ENCODE data around the gene USP13. TPM values are rescaled to one million over a fixed set of nuclear protein-coding genes. Genes with fewer than 3 reads are reported as not detected.

USP13 gene
- total RNA-seq, 2 experiments from 2014 or later = 4.3 to 4.8 TPM

DNA sequence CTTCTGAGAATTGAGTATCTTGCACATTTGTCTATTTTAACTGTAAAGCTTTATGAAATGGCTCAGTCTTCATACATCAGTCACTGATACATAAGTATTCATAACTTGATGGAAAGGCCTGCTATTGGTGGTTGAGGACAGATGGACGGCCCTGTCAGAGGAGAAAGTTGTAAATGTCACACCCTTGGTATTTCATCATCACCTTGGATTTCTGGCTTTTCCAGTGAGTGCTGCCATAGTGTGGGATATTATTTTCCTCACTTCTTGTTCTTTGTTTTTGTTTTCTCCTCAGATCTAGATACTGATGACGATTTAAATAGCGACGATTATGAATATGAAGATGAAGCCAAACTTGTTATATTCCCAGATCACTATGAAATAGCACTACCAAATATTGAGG, 47.9 kb downstream of the USP13 start:
- no peaks in the 10 kb centered on the region for H3K9me3 Mint-ChIP-seq
- peaks cover 39% of the 10 kb centered on the region for H3K36me3 Mint-ChIP-seq (ENCODE audit: low read depth)
- Histone ChIP-seq H3K36me3 (ENCODE audit: insufficient read depth, low read length) (no peaks in the 10 kb centered on the region), H3K27me3 (ENCODE audit: control insufficient read depth in 1 of 2, insufficient read depth in 2 of 2, low read length in 2 of 2) (no peaks in the 10 kb centered on the region), H3K9me3 (ENCODE audit: control insufficient read depth in 1 of 2, insufficient read depth in 1 of 2, low read length in 2 of 2) (no peaks in the 10 kb centered on the region), H3K4me3 (ENCODE audit: low read length) (no peak overlapping the region), H3K27ac (ENCODE audit: low read depth in 1 of 2, low read length in 2 of 2) (no peak overlapping the region), H3K4me1 (ENCODE audit: insufficient read depth, low read length) (no peaks in the 10 kb centered on the region)
- no peak overlapping the region for H3K4me3 Mint-ChIP-seq
- TF ChIP-seq, protein P1, sequence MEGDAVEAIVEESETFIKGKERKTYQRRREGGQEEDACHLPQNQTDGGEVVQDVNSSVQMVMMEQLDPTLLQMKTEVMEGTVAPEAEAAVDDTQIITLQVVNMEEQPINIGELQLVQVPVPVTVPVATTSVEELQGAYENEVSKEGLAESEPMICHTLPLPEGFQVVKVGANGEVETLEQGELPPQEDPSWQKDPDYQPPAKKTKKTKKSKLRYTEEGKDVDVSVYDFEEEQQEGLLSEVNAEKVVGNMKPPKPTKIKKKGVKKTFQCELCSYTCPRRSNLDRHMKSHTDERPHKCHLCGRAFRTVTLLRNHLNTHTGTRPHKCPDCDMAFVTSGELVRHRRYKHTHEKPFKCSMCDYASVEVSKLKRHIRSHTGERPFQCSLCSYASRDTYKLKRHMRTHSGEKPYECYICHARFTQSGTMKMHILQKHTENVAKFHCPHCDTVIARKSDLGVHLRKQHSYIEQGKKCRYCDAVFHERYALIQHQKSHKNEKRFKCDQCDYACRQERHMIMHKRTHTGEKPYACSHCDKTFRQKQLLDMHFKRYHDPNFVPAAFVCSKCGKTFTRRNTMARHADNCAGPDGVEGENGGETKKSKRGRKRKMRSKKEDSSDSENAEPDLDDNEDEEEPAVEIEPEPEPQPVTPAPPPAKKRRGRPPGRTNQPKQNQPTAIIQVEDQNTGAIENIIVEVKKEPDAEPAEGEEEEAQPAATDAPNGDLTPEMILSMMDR (IDR thresholded peaks at IDR 0.05) = no peak
- no peaks in the 10 kb centered on the region for H3K27me3 Mint-ChIP-seq
- intact Hi-C loops (cut with DNase I, micrococcal nuclease) = no loop called here
- ChIA-PET CTCF (no interaction called here), POLR2A (no interaction called here)
- no peaks in the 10 kb centered on the region for H3K4me1 Mint-ChIP-seq (ENCODE audit: low read depth)
- ATAC-seq (ENCODE audit: poor library complexity) = no peak
- H3K27ac Mint-ChIP-seq = no peak overlapping the region
- DNase-seq = no peak

DNA sequence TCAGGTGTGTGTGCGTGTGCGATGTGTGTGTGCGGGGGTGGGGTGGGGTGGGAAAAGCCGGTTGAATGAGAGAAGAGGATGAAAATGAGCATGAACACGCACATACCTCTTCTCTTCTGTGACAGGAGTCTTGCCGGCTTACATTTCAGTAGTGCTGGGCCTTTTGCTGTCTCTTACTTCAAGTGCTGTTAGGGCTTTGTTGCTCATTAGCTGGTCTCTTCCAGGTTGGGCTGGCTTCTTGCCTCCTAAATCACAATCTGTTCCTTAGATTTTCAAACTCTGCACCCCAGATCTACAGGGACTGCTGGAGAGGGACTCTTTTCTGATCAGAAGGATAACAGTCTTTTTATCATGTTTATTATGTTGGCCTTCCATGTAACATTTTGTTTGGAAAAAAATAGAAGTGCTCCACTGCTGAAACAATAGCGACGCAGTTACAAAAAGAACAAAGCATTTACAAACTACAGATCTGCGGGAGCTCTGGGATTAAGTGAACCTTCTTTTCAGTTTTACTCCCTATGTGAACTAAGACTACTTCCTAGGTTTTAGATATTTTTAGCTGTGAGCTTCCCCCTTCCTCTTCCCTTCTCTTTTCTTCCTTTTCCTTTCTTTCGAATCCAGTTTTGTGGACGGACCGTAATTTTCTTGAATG, 48.5 kb downstream of the USP13 start:
- intact Hi-C loops (cut with DNase I, micrococcal nuclease) = no loop called here
- POLR2A ChIA-PET = no interaction called here
- no peak overlapping the region for H3K4me3 Mint-ChIP-seq
- H3K36me3 Mint-ChIP-seq (ENCODE audit: low read depth) = peaks cover 39% of the 10 kb centered on the region
- no peaks in the 10 kb centered on the region for H3K9me3 Mint-ChIP-seq
- Histone ChIP-seq H3K4me1 (ENCODE audit: insufficient read depth, low read length) (no peaks in the 10 kb centered on the region), H3K27ac (ENCODE audit: low read depth in 1 of 2, low read length in 2 of 2) (no peak overlapping the region), H3K27me3 (ENCODE audit: control insufficient read depth in 1 of 2, insufficient read depth in 2 of 2, low read length in 2 of 2) (no peaks in the 10 kb centered on the region), H3K9me3 (ENCODE audit: control insufficient read depth in 1 of 2, insufficient read depth in 1 of 2, low read length in 2 of 2) (no peaks in the 10 kb centered on the region), H3K4me3 (ENCODE audit: low read length) (no peak overlapping the region), H3K36me3 (ENCODE audit: insufficient read depth, low read length) (no peaks in the 10 kb centered on the region)
- H3K4me1 Mint-ChIP-seq (ENCODE audit: low read depth) = no peaks in the 10 kb centered on the region
- TF ChIP-seq, protein P1 (IDR thresholded peaks at IDR 0.05) = no peak
- no peak overlapping the region for H3K27ac Mint-ChIP-seq
- DNase-seq = no peak
- no peaks in the 10 kb centered on the region for H3K27me3 Mint-ChIP-seq
- ATAC-seq (ENCODE audit: poor library complexity) = no peak
- CTCF ChIA-PET = no interaction called here

DNA sequence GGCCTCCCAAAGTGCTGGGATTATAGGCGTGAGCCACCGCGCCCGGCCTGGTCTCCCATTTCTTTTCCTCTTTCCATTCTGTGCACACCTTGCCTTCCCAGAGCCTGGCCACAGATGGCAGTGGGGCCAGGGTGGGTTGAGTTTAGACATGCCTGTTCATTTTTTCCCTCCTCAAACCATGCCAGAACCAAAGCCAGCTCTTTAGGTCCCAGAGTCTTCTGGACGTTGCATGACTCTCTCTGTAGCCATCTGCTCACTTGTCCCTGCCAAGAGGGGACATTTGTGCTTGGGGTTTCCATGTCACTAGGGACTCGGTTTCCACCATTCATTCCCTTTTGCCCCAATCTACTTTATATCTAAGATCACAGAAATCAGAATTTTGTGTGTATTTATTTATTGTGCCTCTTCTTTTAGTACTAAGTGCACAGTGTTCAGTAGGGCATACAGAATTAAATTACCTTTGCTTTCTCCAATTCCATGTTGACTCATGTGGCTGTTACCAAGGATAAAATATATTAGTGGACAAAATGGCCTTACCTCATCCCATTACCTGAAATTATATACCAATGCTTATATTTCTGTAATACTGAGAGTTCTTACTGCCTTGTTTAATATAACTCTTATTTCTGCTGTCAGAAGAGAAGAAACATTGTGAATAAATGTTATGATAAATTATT, 49.6 kb downstream of the USP13 start:
- H3K4me3 ChIP-seq (ENCODE audit: low read length) = no peak overlapping the region
- H3K27ac Mint-ChIP-seq = no peak overlapping the region
- ChIA-PET POLR2A (no interaction called here), CTCF (no interaction called here)
- ATAC-seq (ENCODE audit: poor library complexity) = no peak
- intact Hi-C loops (cut with DNase I, micrococcal nuclease) = no loop called here
- TF ChIP-seq, protein P1 (IDR thresholded peaks at IDR 0.05) = no peak
- H3K27me3 Mint-ChIP-seq = no peaks in the 10 kb centered on the region
- no peaks in the 10 kb centered on the region for H3K4me1 Mint-ChIP-seq (ENCODE audit: low read depth)
- H3K4me1 ChIP-seq (ENCODE audit: insufficient read depth, low read length) = no peaks in the 10 kb centered on the region
- H3K27ac ChIP-seq (ENCODE audit: low read depth in 1 of 2, low read length in 2 of 2) = no peak overlapping the region
- DNase-seq = no peak
- H3K27me3 ChIP-seq (ENCODE audit: control insufficient read depth in 1 of 2, insufficient read depth in 2 of 2, low read length in 2 of 2) = no peaks in the 10 kb centered on the region
- no peak overlapping the region for H3K4me3 Mint-ChIP-seq
- no peaks in the 10 kb centered on the region for H3K9me3 Mint-ChIP-seq
- H3K36me3 Mint-ChIP-seq (ENCODE audit: low read depth) = peaks cover 49% of the 10 kb centered on the region
- peaks cover 5% of the 10 kb centered on the region for H3K36me3 ChIP-seq (ENCODE audit: insufficient read depth, low read length)
- H3K9me3 ChIP-seq (ENCODE audit: control insufficient read depth in 1 of 2, insufficient read depth in 1 of 2, low read length in 2 of 2) = no peaks in the 10 kb centered on the region

All from CD4-positive, alpha-beta T cell (primary cell).